Left cardiac atrium (tissue), 4 donors: Measurements from ENCODE around the gene MAPK8IP1. TPM values are rescaled to one million over a fixed set of nuclear protein-coding genes. Genes with fewer than 3 reads are reported as not detected.
"Not testable (repeated sequence)": the region's sequence is repeated elsewhere in the genome, so short reads cannot be mapped to it uniquely, and the experiment has no call there.

ENCODE experiments used
- ATAC-seq, 2 donors: fragments of 200-7000 bp; cut with Tn5 transposase; one replicate each; pipeline ENCODE4 v1.9.1; 2020; ENCODE audit warnings: mild to moderate bottlenecking in 2 of 2, moderate library complexity in 2 of 2
- DNase-seq: peaks from one replicate; pipeline ENCODE4 v3.0.0-alpha.2; 2020
- intact Hi-C, 2 donors: fragments of 100-400 bp; cut with DNase I; formaldehyde crosslinking; loops; one replicate each; pipeline versions ENCODE4 v1.14.1 to v1.15.1; 2022 to 2023
- total RNA-seq, 2 donors: library from RNA; stranded (reverse); fragmentation: NEBNext Ultra II Directional; extraction: Animal tissue kit (Norgen Biotek cat#: 25700); gene quantifications; one replicate each; pipeline ENCODE4 v1.2.1, GENCODE V29; 2021
- donor health status: DM: no; HTN: yes; CAD: no.
- donor health status: DM: no; HTN: yes; CAD: no; lungs with severe emphysema.
- donor health status: DM: yes; HTN: yes; CAD: no.
- donor health status: Dilated cardiomyopathy.

MAPK8IP1 gene
- total RNA-seq, 2 donors from 2014 or later: 5.0 to 6.9 TPM

GRCh38 chr11:45885921-45886721, 670 bp downstream of the MAPK8IP1 start:
- DNase-seq (no peak), ATAC-seq (no peak)
- intact Hi-C loops: no loop called here

GRCh38 chr11:45886816-45887520, 1.5 kb downstream of the MAPK8IP1 start:
- DNase-seq (no peak), ATAC-seq (no peak)
- intact Hi-C loops: no loop called here

- DNase-seq: no peak
- intact Hi-C loops: no loop called here
Measured at GRCh38 chr11:45887587-45887986, 2.1 kb downstream of the MAPK8IP1 start.

GRCh38 chr11:45889555-45889954, 4.1 kb downstream of the MAPK8IP1 start:
- DNase-seq: no peak
- no peak for ATAC-seq
- intact Hi-C loops: no loop called here

More at GRCh38 chr11:45887587-45887986, 2.1 kb downstream of the MAPK8IP1 start:
- no peak for ATAC-seq

- peak in 1 of 2 donors; percentile 39 for ATAC-seq
Measured at GRCh38 chr11:45889966-45890365, 4.5 kb downstream of the MAPK8IP1 start.

GRCh38 chr11:45890886-45891550, 5.6 kb downstream of the MAPK8IP1 start:
- intact Hi-C loops: no loop called here
- DNase-seq (no peak), ATAC-seq (no peak)

More at GRCh38 chr11:45889966-45890365, 4.5 kb downstream of the MAPK8IP1 start:
- DNase-seq: no peak
- intact Hi-C loops: no loop called here

- DNase-seq: no peak
- intact Hi-C loops: no loop called here
- no peak for ATAC-seq
Measured at GRCh38 chr11:45892856-45893255, 7.4 kb downstream of the MAPK8IP1 start.

GRCh38 chr11:45894555-45895247, 9.2 kb downstream of the MAPK8IP1 start:
- DNase-seq: no peak
- intact Hi-C loops: no loop called here
- no peak for ATAC-seq

- ATAC-seq (no peak), DNase-seq (no peak)
- intact Hi-C loops: no loop called here
Measured at GRCh38 chr11:45895553-45896259, 10.3 kb downstream of the MAPK8IP1 start.

- DNase-seq: no peak
- no peak for ATAC-seq
- intact Hi-C loops: no loop called here
Measured at GRCh38 chr11:45896422-45896984, 11.1 kb downstream of the MAPK8IP1 start.

GRCh38 chr11:45897556-45897955, 12.1 kb downstream of the MAPK8IP1 start:
- ATAC-seq (no peak), DNase-seq (no peak)
- intact Hi-C loops: no loop called here

- intact Hi-C loops: no loop called here
- DNase-seq (no peak), ATAC-seq (no peak)
Measured at GRCh38 chr11:45899086-45899447, 13.6 kb downstream of the MAPK8IP1 start.

- intact Hi-C loops: no loop called here
- peak; percentile 92 for DNase-seq
- ATAC-seq: peak; percentile 84 to 91
Measured at GRCh38 chr11:45899448-45900174, 14.2 kb downstream of the MAPK8IP1 start.

- intact Hi-C loops, DNase-seq: not testable (repeated sequence)
- peak; percentile 15 to 27 for ATAC-seq
Measured at GRCh38 chr11:45900175-45900800, 14.8 kb downstream of the MAPK8IP1 start.

- ATAC-seq: peak; percentile 2 to 14
- DNase-seq: no peak
- intact Hi-C loops: no loop called here
Measured at GRCh38 chr11:45900916-45901617, 15.6 kb downstream of the MAPK8IP1 start.

GRCh38 chr11:45901626-45902025, 16.2 kb downstream of the MAPK8IP1 start:
- intact Hi-C loops: no loop called here
- DNase-seq (no peak), ATAC-seq (no peak)
